Lower leg skin (tissue), 3 donors: ENCODE results near the gene KIF26B.

Experiments
- CTCF ChIP-seq, 3 donors: fragments of 450-650 bp; IDR thresholded peaks; one replicate each; pipeline ENCODE4 v1.5.1; 2016; ENCODE audit warnings: antibody characterized with exemption in 3 of 3, mild to moderate bottlenecking in 3 of 3, moderate library complexity in 2 of 3
- POLR2A ChIP-seq, 2 donors: fragments of 450-650 bp; IDR thresholded peaks; one replicate each; pipeline ENCODE4 v1.6.1; 2016 to 2017; ENCODE audit warnings: antibody characterized with exemption in 2 of 2, mild to moderate bottlenecking in 1 of 2, moderate library complexity in 1 of 2

- TF ChIP-seq CTCF (IDR thresholded peaks at IDR 0.05) (no peak), POLR2A (IDR thresholded peaks at IDR 0.05) (no peak)
These were observed 177.7 kb downstream of the KIF26B start for GRCh38 chr1:245332513-245332912.
